Psoas muscle (tissue), 8 donors: Measurements from ENCODE around the gene OLFML2B. TPM values are rescaled to one million over a fixed set of nuclear protein-coding genes. Genes with fewer than 3 reads are reported as not detected.

Experiments used
- ATAC-seq, 4 donors: fragments of 200-7000 bp; cut with Tn5 transposase; one replicate each; pipeline ENCODE4 v1.9.1; 2020; ENCODE audit warnings: moderate library complexity in 3 of 4, mild to moderate bottlenecking in 2 of 4
- DNase-seq, 2 donors: peaks; one replicate each; pipeline ENCODE4 v3.0.0-alpha.2; 2020
- H3K27ac ChIP-seq: fragments of 200-600 bp; one replicate; pipeline ENCODE4 v1.8.0; 2022
- H3K27me3 ChIP-seq, 3 donors: fragments of 200-600 bp in 1 of 3; one replicate each; pipeline versions ENCODE4 v1.6.1 to v1.8.0; 2013 to 2022; ENCODE audit warnings: low read length in 2 of 3, mild to moderate bottlenecking in 2 of 3, moderate library complexity in 1 of 3; ENCODE audit not compliant: insufficient read depth in 3 of 3
- H3K36me3 ChIP-seq, 2 donors: fragments of 200-600 bp in 1 of 2; one replicate each; pipeline versions ENCODE4 v1.6.1 to v1.8.0; 2013 to 2022; ENCODE audit warnings: low read depth in 1 of 2, mild to moderate bottlenecking in 1 of 2, moderate library complexity in 1 of 2; ENCODE audit not compliant: insufficient read depth in 1 of 2
- H3K4me1 ChIP-seq: fragments of 200-600 bp; one replicate; pipeline ENCODE4 v1.8.0; 2022
- H3K4me3 ChIP-seq: fragments of 200-600 bp; one replicate; pipeline ENCODE4 v1.8.0; 2022; ENCODE audit warnings: mild to moderate bottlenecking
- H3K9me3 ChIP-seq: fragments of 200-600 bp; one replicate; pipeline ENCODE4 v1.8.0; 2022
- WGBS, 3 donors: extraction: QIAGEN DNeasy Blood & Tissue Kit; methylation state at CpG; one replicate each; pipeline versions ENCODE4 v1.1.6 to v1.1.7; 2013; 5-methylcytosine and 5-hydroxymethylcytosine counted together
- intact Hi-C, 2 donors: fragments of 100-400 bp; cut with DNase I; formaldehyde crosslinking; loops; one replicate each; pipeline versions ENCODE4 v1.11.0 to v1.14.2; 2022
- polyA plus RNA-seq, 3 donors: library from polyadenylated mRNA; stranded (reverse); fragments of 200-250 nt; gene quantifications; one replicate each; pipeline ENCODE4 v1.2.3, GENCODE V29; 2013
- total RNA-seq, 4 donors: library from RNA; stranded (reverse); fragmentation: NEBNext Ultra II Directional in 2 of 4; extraction: Animal tissue kit (Norgen Biotek cat#: 25700) in 2 of 4; gene quantifications; one replicate each; pipeline versions ENCODE4 v1.2.1 to v1.2.4, GENCODE V29; 2021 to 2023
- TF ChIP-seq, protein P1 (sequence below): fragments of 200-600 bp; IDR thresholded peaks from one replicate; pipeline ENCODE4 v1.8.0; 2022; ENCODE audit warnings: antibody characterized with exemption
- donor health status: healthy with polysubstance abuse.
- donor health status: DM: no; HTN: no; CAD: no; lungs with moderate emphysema.
- donor health status: Bipolar disorder and iron deficiency.
- donor health status: healthy.
- donor health status: DM: yes; HTN: yes; CAD: no.
- donor health status: DM: no; HTN: no; CAD: no.
- donor health status: DM: no; HTN: no; CAD: no.
- donor health status: DM: yes; HTN: yes; CAD: no.

Gene OLFML2B
- total and polyA plus RNA-seq, 7 donors: 1.4 to 9.5 (median 3.8) TPM

GRCh38 chr1:161998811-161999210 lies 24.9 kb downstream of the OLFML2B start:
- intact Hi-C loops: no loop called here
- 81 to 90% (median 89%) methylated on average over 5 of the region's 5 CpGs for WGBS, 3 donors
- ATAC-seq (no peak), DNase-seq (no peak)
- H3K9me3 ChIP-seq: no peaks in the 10 kb centered on the region
- TF ChIP-seq, protein P1, sequence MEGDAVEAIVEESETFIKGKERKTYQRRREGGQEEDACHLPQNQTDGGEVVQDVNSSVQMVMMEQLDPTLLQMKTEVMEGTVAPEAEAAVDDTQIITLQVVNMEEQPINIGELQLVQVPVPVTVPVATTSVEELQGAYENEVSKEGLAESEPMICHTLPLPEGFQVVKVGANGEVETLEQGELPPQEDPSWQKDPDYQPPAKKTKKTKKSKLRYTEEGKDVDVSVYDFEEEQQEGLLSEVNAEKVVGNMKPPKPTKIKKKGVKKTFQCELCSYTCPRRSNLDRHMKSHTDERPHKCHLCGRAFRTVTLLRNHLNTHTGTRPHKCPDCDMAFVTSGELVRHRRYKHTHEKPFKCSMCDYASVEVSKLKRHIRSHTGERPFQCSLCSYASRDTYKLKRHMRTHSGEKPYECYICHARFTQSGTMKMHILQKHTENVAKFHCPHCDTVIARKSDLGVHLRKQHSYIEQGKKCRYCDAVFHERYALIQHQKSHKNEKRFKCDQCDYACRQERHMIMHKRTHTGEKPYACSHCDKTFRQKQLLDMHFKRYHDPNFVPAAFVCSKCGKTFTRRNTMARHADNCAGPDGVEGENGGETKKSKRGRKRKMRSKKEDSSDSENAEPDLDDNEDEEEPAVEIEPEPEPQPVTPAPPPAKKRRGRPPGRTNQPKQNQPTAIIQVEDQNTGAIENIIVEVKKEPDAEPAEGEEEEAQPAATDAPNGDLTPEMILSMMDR: no peak
- H3K27ac ChIP-seq: no peak overlapping the region
- H3K36me3 ChIP-seq: peaks cover 0 to 6% of the 10 kb centered on the region in 2 donors
- H3K4me1 ChIP-seq: peaks cover 2% of the 10 kb centered on the region
- H3K27me3 ChIP-seq: no peaks in the 10 kb centered on the region
- no peak overlapping the region for H3K4me3 ChIP-seq

GRCh38 chr1:161997152-161997551 lies 26.5 kb downstream of the OLFML2B start:
- Histone ChIP-seq H3K27me3 (no peaks in the 10 kb centered on the region), H3K9me3 (no peaks in the 10 kb centered on the region), H3K4me1 (no peaks in the 10 kb centered on the region), H3K27ac (no peak overlapping the region), H3K4me3 (no peak overlapping the region), H3K36me3 (peaks cover 0 to 6% of the 10 kb centered on the region in 2 donors)
- no peak for ATAC-seq
- no peak for DNase-seq
- intact Hi-C loops: no loop called here
- 86 to 94% (median 91%) methylated on average over 1 of the region's 1 CpG for WGBS, 3 donors
- TF ChIP-seq, protein P1: no peak

GRCh38 chr1:161994175-161994668 lies 29.4 kb downstream of the OLFML2B start:
- WGBS, 3 donors: 27 to 49% (median 27%) methylated on average over 9 of the region's 9 CpGs
- H3K4me1 ChIP-seq: no peaks in the 10 kb centered on the region
- TF ChIP-seq, protein P1: no peak
- intact Hi-C loops: no loop called here
- H3K27ac ChIP-seq: no peak overlapping the region
- H3K4me3 ChIP-seq: no peak overlapping the region
- peaks cover 0 to 6% of the 10 kb centered on the region in 2 donors for H3K36me3 ChIP-seq
- no peaks in the 10 kb centered on the region for H3K9me3 ChIP-seq
- peaks cover 0 to under 1% (median 0%) of the 10 kb centered on the region in 3 donors for H3K27me3 ChIP-seq
- ATAC-seq (peak in 2 of 4 donors; percentile 37 to 38), DNase-seq (no peak)

- H3K4me3 ChIP-seq: no peak overlapping the region
- intact Hi-C loops: no loop called here
- H3K27ac ChIP-seq: no peak overlapping the region
- H3K4me1 ChIP-seq: no peaks in the 10 kb centered on the region
- DNase-seq: no peak
- no peak for ATAC-seq
- H3K27me3 ChIP-seq: peaks cover 0 to 6% (median 0%) of the 10 kb centered on the region in 3 donors
- no peaks in the 10 kb centered on the region for H3K9me3 ChIP-seq
- TF ChIP-seq, protein P1: no peak
- H3K36me3 ChIP-seq: peaks cover 0 to 6% of the 10 kb centered on the region in 2 donors
- 77 to 80% (median 78%) methylated on average over 11 of the region's 11 CpGs for WGBS, 3 donors
These were observed 30.1 kb downstream of the OLFML2B start for GRCh38 chr1:161993576-161993975.

- H3K27me3 ChIP-seq: peaks cover 0 to 6% (median 0%) of the 10 kb centered on the region in 3 donors
- WGBS, 3 donors: 89% methylated on average over 5 of the region's 5 CpGs
- no peak overlapping the region for H3K27ac ChIP-seq
- TF ChIP-seq, protein P1: no peak
- H3K4me1 ChIP-seq: no peaks in the 10 kb centered on the region
- intact Hi-C loops: no loop called here
- no peak for DNase-seq
- ATAC-seq: no peak
- H3K36me3 ChIP-seq: no peaks in the 10 kb centered on the region
- no peaks in the 10 kb centered on the region for H3K9me3 ChIP-seq
- H3K4me3 ChIP-seq: no peak overlapping the region
These were observed 33.9 kb downstream of the OLFML2B start for GRCh38 chr1:161989786-161990185.
